LNCaP clone FGC (cell line): ENCODE results near the gene MGST3.

Experiments used
- DNase-seq: peaks from one replicate; pipeline ENCODE4 v3.0.0-alpha.2; 2011; ENCODE audit warnings: low read depth
- H3K4me3 ChIP-seq: 2 replicates; pipeline ENCODE4 v1.5.1; 2011; ENCODE audit warnings: mild to moderate bottlenecking, low read depth, low read length, control low read depth
- CTCF ChIP-seq: IDR thresholded peaks from 2 replicates; pipeline ENCODE4 v1.5.1; 2012; ENCODE audit warnings: mild to moderate bottlenecking; ENCODE audit not compliant: control insufficient read depth, insufficient read depth; ENCODE audit errors: extremely low read depth

MGST3 gene

GRCh38 chr1:165641231-165641987 is 10.4 kb downstream of the MGST3 start:
- H3K4me3 ChIP-seq: no peak overlapping the region
- DNase-seq: no peak
- no peak for TF ChIP-seq CTCF

GRCh38 chr1:165644064-165644735 is 13.2 kb downstream of the MGST3 start:
- H3K4me3 ChIP-seq: no peak overlapping the region
- DNase-seq: no peak
- TF ChIP-seq CTCF: no peak

- TF ChIP-seq CTCF: no peak
- H3K4me3 ChIP-seq: no peak overlapping the region
- DNase-seq: no peak
Measured at GRCh38 chr1:165645654-165646366, 14.8 kb downstream of the MGST3 start.

GRCh38 chr1:165647517-165647916 is 16.5 kb downstream of the MGST3 start:
- no peak overlapping the region for H3K4me3 ChIP-seq
- no peak for TF ChIP-seq CTCF
- no peak for DNase-seq

GRCh38 chr1:165647970-165648369 is 16.9 kb downstream of the MGST3 start:
- no peak for DNase-seq
- TF ChIP-seq CTCF: no peak
- H3K4me3 ChIP-seq: no peak overlapping the region

- H3K4me3 ChIP-seq: no peak overlapping the region
- DNase-seq: no peak
- TF ChIP-seq CTCF: no peak
Measured at GRCh38 chr1:165648919-165649572, 18.0 kb downstream of the MGST3 start.
